GM12878 (cell line): Measurements from ENCODE around the gene ITSN2.

ENCODE experiments used
- ATF3 ChIP-seq: IDR thresholded peaks from 2 replicates; pipeline ENCODE4 v1.6.1; 2011; ENCODE audit warnings: low read depth, mild to moderate bottlenecking, low read length, moderate library complexity, borderline replicate concordance; ENCODE audit errors: extremely low read depth
- EZH2 ChIP-seq: IDR thresholded peaks from 2 replicates; pipeline ENCODE4 v1.6.1; 2012; ENCODE audit warnings: low read depth, mild to moderate bottlenecking, control low read depth, inconsistent platforms, low read length, borderline replicate concordance; ENCODE audit not compliant: control insufficient read depth
- JUND ChIP-seq: IDR thresholded peaks from 2 replicates; pipeline ENCODE4 v1.6.1; 2012; ENCODE audit warnings: low read depth, mild to moderate bottlenecking, low read length, improper control_type of control experiment, moderate library complexity
- PAX8 ChIP-seq: fragments of 450-650 bp; IDR thresholded peaks from 2 replicates; pipeline ENCODE4 v1.6.1; 2017; ENCODE audit warnings: mild to moderate bottlenecking, moderate library complexity
- RCOR1 ChIP-seq: conservative IDR thresholded peaks from 2 replicates; pipeline ENCODE4 v1.6.1; 2012; ENCODE audit warnings: low read depth, low read length, improper control_type of control experiment
- SKIL ChIP-seq: fragments of 450-650 bp; IDR thresholded peaks from 2 replicates; pipeline ENCODE4 v1.6.1; 2017; ENCODE audit warnings: mild to moderate bottlenecking, low read depth, inconsistent platforms; ENCODE audit not compliant: poor library complexity, severe bottlenecking

- TF ChIP-seq EZH2 (no peak), PAX8 (no peak), RCOR1 (no peak), ATF3 (no peak), JUND (no peak), SKIL (no peak)
Observed at GRCh38 chr2:24247592-24247991, 112.7 kb downstream of the ITSN2 start.
